ENCODE measurements around the gene CYSRT1.
A peak's percentile ranks its signal among the peaks of the same experiment; 100 is the strongest.

The CYSRT1 gene

DNA sequence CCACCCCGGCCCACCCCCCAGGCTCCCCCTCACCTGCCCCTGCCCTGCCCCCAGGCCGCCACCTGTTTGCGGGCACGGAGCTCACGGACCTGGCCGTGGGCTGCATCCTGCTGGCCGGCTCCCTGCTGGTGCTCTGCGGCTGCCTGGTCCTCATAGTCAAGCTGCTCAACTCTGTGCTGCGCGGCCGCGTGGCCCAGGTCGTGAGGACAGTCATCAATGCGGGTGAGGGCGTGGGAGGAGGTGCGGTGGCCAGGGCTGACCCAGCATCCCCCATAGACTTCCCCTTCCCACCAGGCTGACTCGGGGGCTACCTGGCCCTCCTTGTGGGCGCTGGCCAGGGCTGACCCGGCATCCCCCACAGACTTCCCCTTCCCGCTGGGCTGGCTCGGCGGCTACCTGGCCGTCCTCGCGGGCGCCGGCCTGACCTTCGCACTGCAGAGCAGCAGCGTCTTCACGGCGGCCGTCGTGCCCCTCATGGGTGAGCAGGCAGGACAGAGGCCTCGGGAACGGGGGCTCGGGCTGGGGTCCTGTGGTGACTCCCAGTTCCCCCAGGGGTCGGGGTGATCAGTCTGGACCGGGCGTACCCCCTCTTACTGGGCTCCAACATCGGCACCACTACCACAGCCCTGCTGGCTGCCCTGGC is 9.2 kb downstream of the CYSRT1 start:
- no peak overlapping the region for H3K4me3 ChIP-seq (replicated peaks; ENCODE audit: low read depth, low read length)
- TF ChIP-seq, protein P1, sequence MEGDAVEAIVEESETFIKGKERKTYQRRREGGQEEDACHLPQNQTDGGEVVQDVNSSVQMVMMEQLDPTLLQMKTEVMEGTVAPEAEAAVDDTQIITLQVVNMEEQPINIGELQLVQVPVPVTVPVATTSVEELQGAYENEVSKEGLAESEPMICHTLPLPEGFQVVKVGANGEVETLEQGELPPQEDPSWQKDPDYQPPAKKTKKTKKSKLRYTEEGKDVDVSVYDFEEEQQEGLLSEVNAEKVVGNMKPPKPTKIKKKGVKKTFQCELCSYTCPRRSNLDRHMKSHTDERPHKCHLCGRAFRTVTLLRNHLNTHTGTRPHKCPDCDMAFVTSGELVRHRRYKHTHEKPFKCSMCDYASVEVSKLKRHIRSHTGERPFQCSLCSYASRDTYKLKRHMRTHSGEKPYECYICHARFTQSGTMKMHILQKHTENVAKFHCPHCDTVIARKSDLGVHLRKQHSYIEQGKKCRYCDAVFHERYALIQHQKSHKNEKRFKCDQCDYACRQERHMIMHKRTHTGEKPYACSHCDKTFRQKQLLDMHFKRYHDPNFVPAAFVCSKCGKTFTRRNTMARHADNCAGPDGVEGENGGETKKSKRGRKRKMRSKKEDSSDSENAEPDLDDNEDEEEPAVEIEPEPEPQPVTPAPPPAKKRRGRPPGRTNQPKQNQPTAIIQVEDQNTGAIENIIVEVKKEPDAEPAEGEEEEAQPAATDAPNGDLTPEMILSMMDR (IDR thresholded peaks at IDR 0.05; ENCODE audit: low read depth, low read length, missing control alignments), result no peak
- DNase-seq (ENCODE audit: extremely low read depth, low read depth), result no peak

GRCh38 chr9:137234758-137235423 is 9.9 kb downstream of the CYSRT1 start:
- TF ChIP-seq, protein P1 (IDR thresholded peaks at IDR 0.05; ENCODE audit: low read depth, low read length, missing control alignments), result no peak
- DNase-seq (ENCODE audit: extremely low read depth, low read depth), result no peak

GRCh38 chr9:137235424-137236237 is 10.7 kb downstream of the CYSRT1 start:
- no peak for DNase-seq (ENCODE audit: extremely low read depth, low read depth)
- TF ChIP-seq, protein P1 (IDR thresholded peaks at IDR 0.05; ENCODE audit: low read depth, low read length, missing control alignments), result no peak
- no peak overlapping the region for H3K4me3 ChIP-seq (replicated peaks; ENCODE audit: low read depth, low read length)

More at GRCh38 chr9:137234758-137235423, 9.9 kb downstream of the CYSRT1 start:
- H3K4me3 ChIP-seq (replicated peaks; ENCODE audit: low read depth, low read length), result no peak overlapping the region

DNA sequence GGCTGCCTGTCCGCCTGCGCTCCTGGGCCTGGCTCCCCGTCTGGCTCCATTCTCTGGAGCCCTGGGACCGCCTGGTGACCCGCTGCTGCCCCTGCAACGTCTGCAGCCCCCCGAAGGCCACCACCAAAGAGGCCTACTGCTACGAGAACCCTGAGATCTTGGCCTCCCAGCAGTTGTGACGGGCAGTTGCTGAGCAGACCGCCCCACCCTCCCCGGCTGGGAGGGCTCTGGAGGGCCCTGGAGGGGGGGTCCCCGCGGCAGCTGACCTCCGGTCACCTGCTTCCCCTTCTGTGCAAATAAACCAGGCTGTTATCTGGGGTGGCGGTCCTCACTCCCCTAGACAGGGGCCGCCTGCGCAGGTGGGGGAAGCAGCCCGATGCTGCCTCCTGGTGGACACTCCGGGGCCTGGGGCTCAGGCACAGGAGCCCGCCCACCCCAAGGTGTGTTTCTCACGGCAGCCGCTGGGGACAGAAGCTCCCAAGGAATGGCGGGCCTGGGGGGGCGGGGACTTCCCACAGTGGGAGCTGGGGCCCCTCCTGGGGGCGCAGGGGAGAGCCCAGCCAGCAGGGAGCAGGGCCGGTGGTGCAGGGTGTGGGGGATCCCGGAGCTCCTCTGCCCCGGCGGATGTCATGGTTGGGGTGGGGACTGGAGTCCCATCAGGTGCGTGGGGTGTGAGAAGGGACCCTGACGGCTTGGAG is 11.4 kb downstream of the CYSRT1 start:
- DNase-seq (ENCODE audit: extremely low read depth, low read depth), result peak; percentile 26
- TF ChIP-seq, protein P1 (IDR thresholded peaks at IDR 0.05; ENCODE audit: low read depth, low read length, missing control alignments), result peak; percentile 98
- no peak overlapping the region for H3K4me3 ChIP-seq (replicated peaks; ENCODE audit: low read depth, low read length)

DNA sequence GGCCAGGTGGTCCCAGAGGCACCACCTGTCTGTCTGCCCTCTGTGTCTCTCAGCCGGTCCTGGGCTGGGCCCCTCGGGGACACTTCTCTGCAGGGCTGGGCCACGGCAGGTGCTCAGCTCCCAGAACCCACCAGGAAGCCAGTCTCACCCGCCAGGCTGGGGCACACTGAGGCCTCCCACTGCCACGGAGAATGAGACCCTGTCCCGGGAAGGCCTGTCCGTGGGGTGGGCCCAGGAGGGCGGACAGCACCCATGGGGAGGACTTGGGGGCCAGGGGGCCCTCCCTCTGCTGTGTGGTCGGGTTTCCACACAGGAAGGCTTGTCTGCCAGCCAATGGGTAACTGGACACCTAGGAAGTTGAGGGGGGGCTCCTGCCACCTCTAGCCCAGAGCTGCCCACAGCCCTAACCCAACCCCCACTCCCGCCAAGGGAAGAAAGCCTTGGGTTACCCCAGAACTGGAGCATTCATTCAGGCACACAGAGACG is 12.0 kb downstream of the CYSRT1 start:
- no peak overlapping the region for H3K4me3 ChIP-seq (replicated peaks; ENCODE audit: low read depth, low read length)
- TF ChIP-seq, protein P1 (IDR thresholded peaks at IDR 0.05; ENCODE audit: low read depth, low read length, missing control alignments), result no peak

More for the DNA sequence above, 12.0 kb downstream of the CYSRT1 start:
- DNase-seq (ENCODE audit: extremely low read depth, low read depth), result no peak

Data from HFF-Myc (cell line).